ENCODE data around the gene ATP6V0A1.
A peak's percentile ranks its signal among the peaks of the same experiment; 100 is the strongest.
"Not testable (repeated sequence)": the region's sequence is repeated elsewhere in the genome, so short reads cannot be mapped to it uniquely, and the experiment has no call there.

Gene ATP6V0A1

DNA sequence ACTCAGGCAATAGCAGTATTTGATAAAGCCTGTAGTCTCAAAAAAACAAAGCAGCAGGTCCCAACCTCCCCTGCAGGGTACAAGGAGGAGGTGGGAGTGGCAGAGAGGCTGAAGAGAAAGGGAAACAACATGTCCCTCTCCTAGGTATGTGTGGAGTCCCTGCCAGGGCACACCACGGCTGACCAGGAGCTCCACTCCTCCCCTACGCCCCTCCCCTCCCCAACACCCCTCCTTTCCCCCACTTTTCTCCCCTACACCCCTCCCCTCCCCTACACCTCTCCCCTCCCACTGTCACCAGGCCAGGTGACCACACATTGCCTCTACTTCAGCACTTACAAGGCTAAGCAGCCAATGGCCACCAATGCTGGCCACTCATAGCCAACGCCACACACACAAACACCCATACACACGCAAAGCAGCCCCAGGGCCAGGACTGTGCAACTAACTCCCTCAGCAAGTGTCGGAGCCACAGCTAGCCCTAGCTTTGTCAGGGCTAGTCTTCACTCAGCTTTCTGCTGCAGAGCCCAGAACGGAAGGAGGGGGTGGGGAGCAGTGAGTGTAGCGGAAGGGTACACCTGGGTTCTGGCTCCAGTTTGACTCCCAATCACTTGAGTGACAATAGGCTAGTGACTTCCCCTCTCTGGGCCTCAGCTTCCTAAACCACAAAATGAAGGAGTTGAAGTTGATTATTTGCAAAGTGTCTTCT, 43.8 kb upstream of the ATP6V0A1 start:
- TF ChIP-seq, protein P1, sequence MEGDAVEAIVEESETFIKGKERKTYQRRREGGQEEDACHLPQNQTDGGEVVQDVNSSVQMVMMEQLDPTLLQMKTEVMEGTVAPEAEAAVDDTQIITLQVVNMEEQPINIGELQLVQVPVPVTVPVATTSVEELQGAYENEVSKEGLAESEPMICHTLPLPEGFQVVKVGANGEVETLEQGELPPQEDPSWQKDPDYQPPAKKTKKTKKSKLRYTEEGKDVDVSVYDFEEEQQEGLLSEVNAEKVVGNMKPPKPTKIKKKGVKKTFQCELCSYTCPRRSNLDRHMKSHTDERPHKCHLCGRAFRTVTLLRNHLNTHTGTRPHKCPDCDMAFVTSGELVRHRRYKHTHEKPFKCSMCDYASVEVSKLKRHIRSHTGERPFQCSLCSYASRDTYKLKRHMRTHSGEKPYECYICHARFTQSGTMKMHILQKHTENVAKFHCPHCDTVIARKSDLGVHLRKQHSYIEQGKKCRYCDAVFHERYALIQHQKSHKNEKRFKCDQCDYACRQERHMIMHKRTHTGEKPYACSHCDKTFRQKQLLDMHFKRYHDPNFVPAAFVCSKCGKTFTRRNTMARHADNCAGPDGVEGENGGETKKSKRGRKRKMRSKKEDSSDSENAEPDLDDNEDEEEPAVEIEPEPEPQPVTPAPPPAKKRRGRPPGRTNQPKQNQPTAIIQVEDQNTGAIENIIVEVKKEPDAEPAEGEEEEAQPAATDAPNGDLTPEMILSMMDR (IDR thresholded peaks at IDR 0.05; ENCODE audit: low read depth, low read length): no peak
- no peak for DNase-seq (ENCODE audit: low read depth in 2 of 2)
- no peak overlapping the region for H3K4me3 ChIP-seq (replicated peaks in 1 of 2; ENCODE audit: low read depth in 2 of 2, low read length in 2 of 2)

DNA sequence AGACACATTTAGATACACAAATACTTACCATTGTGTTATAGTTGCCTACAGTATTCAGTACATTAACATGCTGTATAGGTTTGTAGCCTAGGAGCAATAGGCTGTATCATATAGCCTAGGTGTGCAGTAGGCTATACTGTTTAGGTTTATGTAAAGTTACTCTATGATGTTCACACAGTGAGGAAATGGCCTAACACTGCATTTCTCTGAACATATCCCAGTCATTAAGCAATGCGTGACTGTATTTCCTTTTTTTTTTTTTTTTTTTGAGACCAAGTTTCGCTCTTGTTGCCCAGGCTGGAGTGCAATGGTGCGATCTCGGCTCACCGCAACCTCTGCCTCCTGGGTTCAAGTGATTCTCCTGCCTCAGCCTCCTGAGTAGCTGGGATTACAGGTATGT, 40.7 kb upstream of the ATP6V0A1 start:
- not testable (repeated sequence) for H3K4me3 ChIP-seq (replicated peaks in 1 of 2; ENCODE audit: low read depth in 2 of 2, low read length in 2 of 2); DNase-seq (ENCODE audit: low read depth in 2 of 2)

DNA sequence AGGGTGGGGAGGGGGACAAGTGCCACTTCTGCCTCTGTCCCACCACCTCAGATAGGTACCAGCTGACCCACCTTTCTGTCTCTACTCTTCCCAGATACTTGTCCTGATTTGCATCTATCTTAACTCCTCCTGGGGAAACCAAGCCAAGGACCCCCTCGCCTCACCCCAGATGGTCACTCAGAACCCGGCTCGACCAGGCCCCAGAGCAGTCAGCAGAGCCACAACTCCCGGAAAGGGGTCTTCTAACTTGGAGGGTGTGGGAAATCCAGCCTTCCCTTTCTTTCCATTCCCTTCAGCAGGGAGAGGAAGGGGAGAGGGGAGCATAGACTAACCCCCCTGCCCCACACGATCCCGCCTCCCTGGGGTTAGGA, 37.6 kb upstream of the ATP6V0A1 start:
- TF ChIP-seq, protein P1 (IDR thresholded peaks at IDR 0.05; ENCODE audit: low read depth, low read length): no peak
- no peak for DNase-seq (ENCODE audit: low read depth in 2 of 2)
- H3K4me3 ChIP-seq (replicated peaks in 1 of 2; ENCODE audit: low read depth in 2 of 2, low read length in 2 of 2): peak overlapping the region; percentile 99 to 100

DNA sequence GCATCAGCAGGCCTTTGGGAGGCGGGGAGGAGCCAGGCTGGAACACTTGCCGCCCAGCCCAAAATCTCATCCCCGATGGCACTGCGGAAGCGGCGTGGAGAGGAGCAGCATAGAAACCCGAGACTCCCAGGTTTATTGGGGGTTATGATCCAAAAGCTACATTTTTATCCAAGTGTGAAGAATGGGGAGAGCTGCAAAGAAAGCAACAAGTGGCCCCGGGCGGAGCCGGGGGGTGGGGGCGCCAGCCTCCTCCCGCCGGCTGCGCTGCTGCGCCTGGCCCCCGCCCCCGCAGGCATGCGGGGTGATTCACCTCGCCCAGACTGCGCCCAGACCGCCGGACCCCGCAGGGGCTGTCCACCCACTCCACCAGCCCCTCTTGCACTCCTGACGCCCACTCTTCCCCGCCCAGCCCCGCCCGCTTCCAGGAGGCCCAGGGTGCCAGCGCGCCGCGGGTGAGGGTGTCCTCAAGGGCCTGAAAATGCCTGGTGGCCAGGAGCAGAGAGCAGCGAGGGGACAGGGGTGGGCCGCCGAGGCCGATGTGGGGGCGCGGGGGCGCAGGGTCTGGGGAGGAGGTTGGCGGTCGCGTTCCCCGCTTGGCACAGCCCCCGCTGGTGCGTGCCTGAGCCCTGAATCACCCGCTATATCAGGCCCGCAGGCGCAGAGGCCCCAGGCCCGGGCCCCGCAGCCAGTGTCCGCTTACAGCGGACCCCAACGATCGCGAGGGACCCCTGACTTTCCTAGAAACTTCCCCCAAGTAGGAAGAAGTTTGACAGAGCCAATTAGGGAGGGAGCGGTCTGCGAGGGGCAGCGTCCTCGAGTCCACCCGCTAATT, 37.0 kb upstream of the ATP6V0A1 start:
- DNase-seq (ENCODE audit: low read depth in 2 of 2): peak; percentile 63 to 67
- TF ChIP-seq, protein P1 (IDR thresholded peaks at IDR 0.05; ENCODE audit: low read depth, low read length): no peak
- H3K4me3 ChIP-seq (replicated peaks in 1 of 2; ENCODE audit: low read depth in 2 of 2, low read length in 2 of 2): peak overlapping the region; percentile 99 to 100

DNA sequence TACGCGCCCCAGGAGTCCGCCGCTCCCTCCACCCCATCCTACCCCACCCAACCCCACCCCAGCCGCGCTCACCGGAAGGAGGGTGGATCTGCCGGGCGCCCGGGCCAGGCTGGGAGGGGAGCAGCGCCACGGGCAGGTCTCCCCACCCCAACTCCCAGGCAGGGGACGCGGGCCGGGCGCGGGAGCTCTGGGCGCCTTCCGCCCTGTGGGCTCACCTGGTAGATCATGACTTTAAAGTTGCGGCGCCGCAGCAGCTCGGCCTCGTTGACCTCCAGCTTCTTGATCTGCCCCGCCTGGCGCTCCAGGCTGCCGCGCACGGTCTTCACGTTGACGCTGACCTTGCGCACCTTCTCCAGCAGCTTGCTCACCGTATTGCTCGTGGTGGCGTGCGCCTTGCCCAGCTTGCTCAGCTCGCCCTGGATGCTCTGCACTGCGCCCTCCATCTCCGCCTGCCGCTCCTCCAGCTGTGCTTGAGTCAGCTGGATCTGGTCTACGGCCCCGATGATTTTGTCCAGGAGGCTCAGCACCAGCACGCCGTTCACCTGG, 36.2 kb upstream of the ATP6V0A1 start:
- TF ChIP-seq, protein P1 (IDR thresholded peaks at IDR 0.05; ENCODE audit: low read depth, low read length): no peak
- DNase-seq (ENCODE audit: low read depth in 2 of 2): peak; percentile 35 to 48
- peak overlapping the region; percentile 99 to 100 for H3K4me3 ChIP-seq (replicated peaks in 1 of 2; ENCODE audit: low read depth in 2 of 2, low read length in 2 of 2)

DNA sequence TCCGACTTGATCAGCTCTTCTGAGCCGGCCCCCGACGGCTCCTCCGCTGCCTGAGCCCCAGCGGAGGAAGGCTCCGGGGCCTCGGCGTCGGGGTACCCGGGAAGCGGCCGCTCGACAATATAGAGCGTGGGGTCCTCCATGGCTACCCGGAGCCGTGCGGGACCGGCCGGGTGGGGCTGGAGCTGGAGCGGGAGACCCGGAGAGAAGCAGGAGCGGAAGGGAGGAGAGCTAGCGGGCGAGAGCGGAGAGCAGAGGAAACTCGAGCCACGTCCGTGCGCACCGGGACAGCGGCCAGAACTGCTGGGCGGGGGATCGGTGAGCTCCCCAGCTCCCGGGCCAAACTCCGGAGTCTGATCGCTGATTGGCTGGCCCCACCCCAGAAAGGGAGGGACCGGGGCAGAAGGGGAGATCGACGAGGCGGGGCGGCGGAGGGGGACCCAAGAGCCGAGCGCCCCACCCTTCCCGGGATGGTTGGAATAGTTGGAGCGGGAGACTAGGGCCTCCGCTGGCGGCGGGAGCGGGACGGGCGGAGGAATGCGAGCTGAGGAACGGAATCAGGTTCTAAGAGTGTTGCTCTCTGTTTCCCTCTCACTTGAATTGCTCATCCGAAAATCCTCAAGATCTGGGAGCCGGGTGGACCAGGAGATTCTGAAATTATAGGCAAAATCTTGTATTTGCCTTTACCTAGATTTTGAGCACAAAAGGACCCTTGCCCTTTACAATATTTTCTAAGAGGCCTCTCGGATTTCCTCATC, 35.5 kb upstream of the ATP6V0A1 start, which contains the start of gene CAVIN1:
CAVIN1 (minus strand) TSS at position 299 of the 755 bp plus-strand sequence; CDS start at position 140, 159 bp downstream.
- TF ChIP-seq, protein P1 (IDR thresholded peaks at IDR 0.05; ENCODE audit: low read depth, low read length): no peak
- DNase-seq (ENCODE audit: low read depth in 2 of 2): peak; percentile 98 to 99
- peak within 1 kb of the TSS; percentile 99 to 100 for H3K4me3 ChIP-seq (replicated peaks in 1 of 2; ENCODE audit: low read depth in 2 of 2, low read length in 2 of 2)

Measured in cardiac fibroblast (primary cell).